ENCODE data around the gene LBHD2. TPM values are rescaled to one million over a fixed set of nuclear protein-coding genes. Genes with fewer than 3 reads are reported as not detected.

LBHD2 gene
- total and polyA plus RNA-seq, 4 donors, result 0.47 to 0.53 TPM; not detected in 2

- WGBS, result 74% methylated on average over 26 of the region's 26 CpGs
- DNase-seq (ENCODE audit: low spot score), result no peak
- no peaks in the 10 kb centered on the region for H3K27me3 ChIP-seq (ENCODE audit: control insufficient read depth in 4 of 4, insufficient read depth in 4 of 4, low read length in 3 of 4)
- H3K9ac ChIP-seq (ENCODE audit: low read depth in 1 of 2, low read length in 2 of 2), result no peak overlapping the region
- peaks cover 4 to 19% (median 11%) of the 10 kb centered on the region in 4 donors for H3K4me1 ChIP-seq (ENCODE audit: control insufficient read depth in 4 of 4, insufficient read depth in 4 of 4, low read length in 3 of 4)
- peaks cover 0 to 11% (median 6%) of the 10 kb centered on the region in 4 donors for H3K36me3 ChIP-seq (ENCODE audit: control insufficient read depth in 4 of 4, insufficient read depth in 3 of 4, low read depth in 1 of 4, low read length in 3 of 4)
- H3K9me3 ChIP-seq (ENCODE audit: control insufficient read depth in 4 of 4, low read length in 3 of 4), result no peaks in the 10 kb centered on the region
- TF ChIP-seq HNF4A (conservative IDR thresholded peaks at IDR 0.05) (peak; percentile 37 to 39), RAD21 (IDR thresholded peaks at IDR 0.05) (peak in 1 of 2 donors; percentile 35), CTCF (IDR thresholded peaks at IDR 0.05; ENCODE audit: low read depth, low read length, missing input control) (no peak)
- no peak overlapping the region for H3K27ac ChIP-seq (ENCODE audit: low read depth in 1 of 2, low read length in 2 of 2)
- H3K4me3 ChIP-seq (ENCODE audit: low read depth in 1 of 3, low read length in 3 of 3), result no peak overlapping the region
Measured at GRCh38 chr14:103135333-103136260, 51.6 kb downstream of the LBHD2 start.

GRCh38 chr14:103136388-103137271 lies 52.6 kb downstream of the LBHD2 start:
- Histone ChIP-seq H3K9ac (ENCODE audit: low read depth in 1 of 2, low read length in 2 of 2) (no peak overlapping the region), H3K4me3 (ENCODE audit: low read depth in 1 of 3, low read length in 3 of 3) (no peak overlapping the region), H3K4me1 (ENCODE audit: control insufficient read depth in 4 of 4, insufficient read depth in 4 of 4, low read length in 3 of 4) (peaks cover 4 to 14% (median 11%) of the 10 kb centered on the region in 4 donors), H3K27ac (ENCODE audit: low read depth in 1 of 2, low read length in 2 of 2) (no peak overlapping the region), H3K36me3 (ENCODE audit: control insufficient read depth in 4 of 4, insufficient read depth in 3 of 4, low read depth in 1 of 4, low read length in 3 of 4) (peaks cover 0 to 11% (median 6%) of the 10 kb centered on the region in 4 donors), H3K9me3 (ENCODE audit: control insufficient read depth in 4 of 4, low read length in 3 of 4) (no peaks in the 10 kb centered on the region), H3K27me3 (ENCODE audit: control insufficient read depth in 4 of 4, insufficient read depth in 4 of 4, low read length in 3 of 4) (no peaks in the 10 kb centered on the region)
- TF ChIP-seq RXRA (IDR thresholded peaks at IDR 0.05) (no peak), NR2F2 (IDR thresholded peaks at IDR 0.05) (no peak), HNF4G (IDR thresholded peaks at IDR 0.05) (no peak), EGR1 (IDR thresholded peaks at IDR 0.05; ENCODE audit: low read depth in 2 of 2) (no peak)
- TF ChIP-seq, protein P1, sequence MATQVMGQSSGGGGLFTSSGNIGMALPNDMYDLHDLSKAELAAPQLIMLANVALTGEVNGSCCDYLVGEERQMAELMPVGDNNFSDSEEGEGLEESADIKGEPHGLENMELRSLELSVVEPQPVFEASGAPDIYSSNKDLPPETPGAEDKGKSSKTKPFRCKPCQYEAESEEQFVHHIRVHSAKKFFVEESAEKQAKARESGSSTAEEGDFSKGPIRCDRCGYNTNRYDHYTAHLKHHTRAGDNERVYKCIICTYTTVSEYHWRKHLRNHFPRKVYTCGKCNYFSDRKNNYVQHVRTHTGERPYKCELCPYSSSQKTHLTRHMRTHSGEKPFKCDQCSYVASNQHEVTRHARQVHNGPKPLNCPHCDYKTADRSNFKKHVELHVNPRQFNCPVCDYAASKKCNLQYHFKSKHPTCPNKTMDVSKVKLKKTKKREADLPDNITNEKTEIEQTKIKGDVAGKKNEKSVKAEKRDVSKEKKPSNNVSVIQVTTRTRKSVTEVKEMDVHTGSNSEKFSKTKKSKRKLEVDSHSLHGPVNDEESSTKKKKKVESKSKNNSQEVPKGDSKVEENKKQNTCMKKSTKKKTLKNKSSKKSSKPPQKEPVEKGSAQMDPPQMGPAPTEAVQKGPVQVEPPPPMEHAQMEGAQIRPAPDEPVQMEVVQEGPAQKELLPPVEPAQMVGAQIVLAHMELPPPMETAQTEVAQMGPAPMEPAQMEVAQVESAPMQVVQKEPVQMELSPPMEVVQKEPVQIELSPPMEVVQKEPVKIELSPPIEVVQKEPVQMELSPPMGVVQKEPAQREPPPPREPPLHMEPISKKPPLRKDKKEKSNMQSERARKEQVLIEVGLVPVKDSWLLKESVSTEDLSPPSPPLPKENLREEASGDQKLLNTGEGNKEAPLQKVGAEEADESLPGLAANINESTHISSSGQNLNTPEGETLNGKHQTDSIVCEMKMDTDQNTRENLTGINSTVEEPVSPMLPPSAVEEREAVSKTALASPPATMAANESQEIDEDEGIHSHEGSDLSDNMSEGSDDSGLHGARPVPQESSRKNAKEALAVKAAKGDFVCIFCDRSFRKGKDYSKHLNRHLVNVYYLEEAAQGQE (IDR thresholded peaks at IDR 0.05), result no peak
- no peak for DNase-seq (ENCODE audit: low spot score)
- 85% methylated on average over 20 of the region's 20 CpGs for WGBS
